ENCODE measurements around the gene BCKDHB. TPM values are rescaled to one million over a fixed set of nuclear protein-coding genes. Genes with fewer than 3 reads are reported as not detected.

BCKDHB gene
- total RNA-seq, 1 donor from 2014 or later, result 14.3 TPM

GRCh38 chr6:80179695-80180094 is 73.2 kb downstream of the BCKDHB start:
- no peaks in the 10 kb centered on the region for H3K27me3 ChIP-seq
- no peak for TF ChIP-seq CTCF (IDR thresholded peaks at IDR 0.05)
- no peak overlapping the region for H3K4me3 ChIP-seq
- intact Hi-C loops (cut with DNase I), result no loop called here
- no peaks in the 10 kb centered on the region for H3K4me1 ChIP-seq
- no peaks in the 10 kb centered on the region for H3K9me3 ChIP-seq
- no peak overlapping the region for H3K27ac ChIP-seq
- no peak for DNase-seq (ENCODE audit: low spot score in 2 of 2)
- no peaks in the 10 kb centered on the region for H3K36me3 ChIP-seq

GRCh38 chr6:80181352-80182081 is 75.0 kb downstream of the BCKDHB start:
- no peak for DNase-seq (ENCODE audit: low spot score in 2 of 2)
- Histone ChIP-seq H3K4me3 (no peak overlapping the region), H3K4me1 (no peaks in the 10 kb centered on the region), H3K27me3 (no peaks in the 10 kb centered on the region), H3K27ac (no peak overlapping the region), H3K36me3 (no peaks in the 10 kb centered on the region), H3K9me3 (no peaks in the 10 kb centered on the region)
- intact Hi-C loops (cut with DNase I), result no loop called here
- no peak for TF ChIP-seq CTCF (IDR thresholded peaks at IDR 0.05)

GRCh38 chr6:80182308-80182707 is 75.8 kb downstream of the BCKDHB start:
- no peaks in the 10 kb centered on the region for H3K4me1 ChIP-seq
- no peak overlapping the region for H3K4me3 ChIP-seq
- DNase-seq (ENCODE audit: low spot score in 2 of 2), result no peak
- H3K27me3 ChIP-seq, result no peaks in the 10 kb centered on the region
- TF ChIP-seq CTCF (IDR thresholded peaks at IDR 0.05), result no peak
- intact Hi-C loops (cut with DNase I), result no loop called here
- no peak overlapping the region for H3K27ac ChIP-seq
- no peaks in the 10 kb centered on the region for H3K9me3 ChIP-seq
- H3K36me3 ChIP-seq, result no peaks in the 10 kb centered on the region

GRCh38 chr6:80183019-80183795 is 76.7 kb downstream of the BCKDHB start:
- DNase-seq (ENCODE audit: low spot score in 2 of 2), result no peak
- H3K4me1 ChIP-seq, result no peaks in the 10 kb centered on the region
- H3K36me3 ChIP-seq, result no peaks in the 10 kb centered on the region
- no peak overlapping the region for H3K27ac ChIP-seq
- intact Hi-C loops (cut with DNase I), result no loop called here
- H3K27me3 ChIP-seq, result no peaks in the 10 kb centered on the region
- no peak for TF ChIP-seq CTCF (IDR thresholded peaks at IDR 0.05)
- H3K9me3 ChIP-seq, result no peaks in the 10 kb centered on the region
- no peak overlapping the region for H3K4me3 ChIP-seq

- H3K4me3 ChIP-seq, result no peak overlapping the region
- no peak for TF ChIP-seq CTCF (IDR thresholded peaks at IDR 0.05)
- intact Hi-C loops (cut with DNase I), result no loop called here
- no peaks in the 10 kb centered on the region for H3K9me3 ChIP-seq
- H3K4me1 ChIP-seq, result no peaks in the 10 kb centered on the region
- H3K27me3 ChIP-seq, result no peaks in the 10 kb centered on the region
- no peak for DNase-seq (ENCODE audit: low spot score in 2 of 2)
- no peaks in the 10 kb centered on the region for H3K36me3 ChIP-seq
- no peak overlapping the region for H3K27ac ChIP-seq
These were observed 79.0 kb downstream of the BCKDHB start for GRCh38 chr6:80185492-80185891.

All from ascending aorta (tissue), 2 donors.